Hindlimb muscle (tissue), 1 donor: ENCODE data around the gene FARP1. TPM values are rescaled to one million over a fixed set of nuclear protein-coding genes. Genes with fewer than 3 reads are reported as not detected.

Experiments used
- DNase-seq: peaks from one replicate; pipeline ENCODE4 v3.0.0-alpha.2; 2013
- polyA plus RNA-seq: library from polyadenylated mRNA; unstranded; fragments of 120-200 nt; gene quantifications from one replicate; pipeline ENCODE4 v1.2.1, GENCODE V29; 2013; ENCODE audit not compliant: insufficient read length

FARP1 gene
- polyA plus RNA-seq, 1 donor: 101 TPM

GRCh38 chr13:98473135-98473787 lies 330.4 kb downstream of the FARP1 start:
- no peak for DNase-seq

DNA sequence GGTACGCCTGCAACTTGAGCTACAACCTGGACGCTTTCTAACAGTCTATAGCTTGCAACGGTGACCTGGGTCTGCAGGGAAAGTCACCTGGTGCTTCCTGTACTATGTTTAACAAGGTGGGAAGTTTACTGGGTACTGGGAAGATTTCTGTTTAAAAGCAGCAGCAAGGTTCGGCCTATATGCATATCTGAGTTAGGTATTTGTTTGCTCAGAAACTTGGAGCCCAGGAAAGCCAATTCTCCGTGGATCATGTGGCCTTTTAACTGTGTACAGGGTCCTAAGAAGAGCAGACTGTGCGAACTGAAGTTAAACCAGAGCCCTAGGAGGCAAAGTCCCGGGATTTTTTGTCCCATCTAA lies 330.9 kb downstream of the FARP1 start:
- no peak for DNase-seq

GRCh38 chr13:98474292-98474691 lies 331.4 kb downstream of the FARP1 start:
- DNase-seq: no peak

DNA sequence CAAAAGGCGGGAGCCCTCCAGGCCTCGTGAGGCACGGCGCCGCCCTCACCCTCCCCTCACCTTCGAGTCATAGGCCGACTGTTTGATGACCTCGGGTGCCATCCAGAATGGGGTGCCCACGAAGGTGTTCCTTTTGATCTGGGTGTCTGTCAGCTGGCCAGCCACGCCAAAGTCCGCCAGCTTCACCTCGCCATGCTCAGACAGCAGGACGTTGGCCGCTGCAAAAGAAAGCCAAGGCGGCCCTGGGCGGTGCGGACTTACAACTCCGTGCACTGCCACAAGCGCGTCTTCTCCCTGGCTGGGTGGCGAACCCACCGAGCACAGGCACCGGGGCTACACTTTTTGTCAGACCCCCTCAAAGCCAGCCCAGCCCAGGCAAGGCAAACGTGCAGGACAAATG lies 331.9 kb downstream of the FARP1 start:
- no peak for DNase-seq

DNA sequence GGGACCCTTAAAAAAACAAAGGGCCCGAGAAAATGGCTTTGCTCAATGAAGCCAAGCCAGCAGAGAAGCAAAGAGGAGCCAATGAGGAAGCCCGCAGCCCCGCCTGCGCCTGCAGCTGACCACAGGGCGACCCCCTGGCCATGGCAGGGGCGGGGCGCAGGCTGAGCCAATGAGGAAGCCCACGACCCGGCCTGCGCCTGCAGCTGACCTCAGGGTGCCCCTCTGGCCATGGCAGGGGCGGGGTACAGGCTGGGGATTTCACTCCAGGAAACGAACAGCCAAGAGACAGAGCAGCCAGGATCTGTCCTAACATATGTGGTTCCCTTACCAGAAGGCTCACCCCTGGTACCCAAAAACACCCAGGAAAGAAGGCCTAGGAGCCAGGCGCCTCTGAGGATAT lies 332.6 kb downstream of the FARP1 start:
- DNase-seq: no peak

GRCh38 chr13:98476106-98476505 lies 333.2 kb downstream of the FARP1 start:
- no peak for DNase-seq

GRCh38 chr13:98476538-98476966 lies 333.7 kb downstream of the FARP1 start:
- DNase-seq: no peak

- no peak for DNase-seq
Observed at GRCh38 chr13:98478189-98479129, 335.6 kb downstream of the FARP1 start.

DNA sequence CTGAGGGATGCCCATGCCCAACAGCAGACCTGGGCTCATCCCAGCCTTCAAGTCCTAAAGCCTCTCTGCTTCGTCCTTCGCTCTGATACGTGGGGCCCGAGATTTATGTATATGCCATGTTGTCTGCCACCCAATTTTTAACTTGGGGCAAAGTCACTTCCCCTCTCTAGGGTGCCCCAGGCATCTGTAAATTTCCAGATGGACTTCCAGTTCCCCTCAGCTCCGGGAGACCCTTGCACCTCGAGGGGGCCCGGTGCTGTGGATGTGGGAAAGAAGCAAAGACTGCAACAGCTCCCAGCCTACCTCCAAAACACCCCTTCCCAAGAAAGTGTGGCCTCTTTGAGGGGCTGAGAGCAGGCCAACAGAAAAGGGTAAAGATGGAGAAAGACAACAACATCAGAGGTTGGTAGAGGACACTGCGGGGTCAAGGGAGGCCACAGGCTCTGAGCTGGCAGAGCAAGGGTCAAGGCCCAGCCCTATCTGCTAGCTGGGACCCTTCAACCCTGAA lies 336.7 kb downstream of the FARP1 start:
- DNase-seq: no peak

GRCh38 chr13:98480915-98481877 lies 338.3 kb downstream of the FARP1 start:
- DNase-seq: no peak

DNA sequence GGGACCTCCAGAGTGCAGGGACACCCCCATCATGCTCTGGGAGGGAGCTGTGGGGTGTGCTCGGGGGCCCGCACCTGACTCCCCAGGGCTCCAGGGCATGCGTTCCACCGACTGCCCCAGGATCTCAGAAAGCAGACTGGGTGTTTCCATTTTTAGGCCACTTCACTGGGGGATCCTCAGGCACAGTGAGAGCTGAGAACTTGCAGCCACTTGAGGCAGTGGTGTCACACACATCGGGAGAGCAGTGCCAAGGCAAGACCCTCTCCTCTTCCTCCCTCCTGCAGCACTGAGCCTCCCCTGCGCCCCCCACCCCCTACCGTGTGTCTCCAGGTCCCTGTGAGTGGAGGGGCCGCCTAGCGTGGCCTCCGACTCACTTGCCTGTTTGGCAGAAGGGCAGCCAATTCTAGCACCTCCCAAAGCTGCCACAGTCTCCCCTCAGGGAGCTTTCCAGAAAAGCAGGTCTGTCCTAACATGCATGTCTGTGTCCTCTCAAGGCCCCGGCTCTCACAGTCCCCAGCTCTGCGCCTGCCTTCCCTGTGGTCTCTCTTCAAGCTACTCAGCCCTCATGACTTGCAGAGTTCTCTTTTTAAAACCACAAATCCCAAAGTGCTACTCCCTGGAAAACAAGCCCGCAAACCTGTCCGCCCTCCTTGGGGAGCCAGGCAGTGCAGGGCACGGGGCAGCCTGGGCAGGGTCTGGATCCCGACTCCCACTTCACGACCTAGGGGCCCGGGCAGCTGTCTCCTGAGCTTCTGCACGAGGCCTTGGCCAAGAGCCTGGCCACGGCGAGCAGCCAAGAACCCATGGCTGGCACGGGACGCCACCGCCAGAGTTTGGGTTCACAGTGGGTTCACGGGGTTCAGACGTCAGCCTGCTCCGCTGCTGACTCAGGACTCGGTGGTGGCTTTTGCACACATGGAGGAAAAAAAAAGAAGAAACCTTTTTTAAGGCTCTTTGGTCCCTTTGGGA lies 339.9 kb downstream of the FARP1 start:
- peak; percentile 56 for DNase-seq

GRCh38 chr13:98483601-98484288 lies 340.9 kb downstream of the FARP1 start:
- no peak for DNase-seq

DNA sequence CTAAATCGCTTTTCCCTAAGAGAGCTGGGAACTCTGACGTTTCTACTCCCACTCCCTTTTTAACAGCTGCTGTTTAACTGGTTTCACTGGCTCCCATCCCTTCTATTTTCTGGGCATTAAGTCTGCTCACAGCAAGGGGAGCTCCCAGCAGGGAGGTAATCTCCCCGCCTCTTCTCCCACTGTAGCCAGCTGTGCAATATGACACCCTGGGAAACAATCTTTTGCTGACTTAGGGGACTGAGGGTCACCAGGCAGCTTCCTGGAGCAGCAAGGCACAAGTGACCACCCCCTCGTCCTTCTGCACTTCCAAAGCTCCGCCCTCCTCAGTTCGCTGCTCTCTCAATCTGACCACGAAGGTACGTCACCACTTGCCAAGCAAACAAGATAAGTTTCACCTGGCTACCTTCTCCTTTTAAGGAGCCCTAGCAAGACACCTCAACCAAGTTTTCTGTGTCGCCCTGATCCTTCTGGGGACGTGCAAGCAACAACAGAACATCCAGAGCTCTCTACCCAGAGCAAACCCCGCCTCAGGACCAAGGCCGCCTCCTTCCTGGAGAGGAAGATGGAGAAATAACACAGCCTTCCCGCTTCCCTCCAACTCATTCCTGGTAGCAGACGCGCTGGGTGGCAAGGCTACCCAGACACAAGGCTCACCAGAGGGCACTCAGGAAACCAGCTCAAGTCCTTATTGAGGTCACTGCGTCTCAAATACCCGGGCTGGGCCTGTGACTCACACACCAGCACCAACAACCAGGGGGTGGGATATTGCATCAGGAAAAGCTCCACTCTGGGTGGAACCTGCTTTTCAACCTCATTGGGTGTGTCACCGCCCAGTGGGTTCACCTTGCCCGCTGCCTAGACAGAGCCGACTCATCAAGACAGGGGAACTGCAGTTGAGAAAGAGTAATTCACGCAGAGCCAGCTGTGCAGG lies 341.7 kb downstream of the FARP1 start:
- peak; percentile 88 for DNase-seq

- no peak for DNase-seq
Observed at GRCh38 chr13:98485561-98485960, 342.7 kb downstream of the FARP1 start.

GRCh38 chr13:98486412-98486811 lies 343.5 kb downstream of the FARP1 start:
- DNase-seq: no peak

DNA sequence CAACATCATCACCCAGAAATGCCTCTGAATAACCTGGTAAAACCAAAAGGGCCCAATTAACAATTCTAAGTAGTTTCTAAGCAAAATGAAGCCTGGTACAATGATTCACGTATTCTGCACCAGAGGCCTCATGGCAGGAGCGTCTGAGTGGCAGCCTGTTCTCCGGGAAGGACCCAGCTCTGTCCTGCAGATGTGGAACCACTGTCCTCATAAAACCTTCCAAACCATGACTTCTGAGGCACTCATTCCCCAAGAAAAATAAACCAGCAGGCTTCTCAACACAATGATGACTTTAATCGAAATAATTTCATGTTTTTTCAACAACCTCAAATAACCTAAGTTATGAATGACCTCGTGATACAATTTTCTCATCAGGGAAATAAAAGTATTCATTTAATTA lies 344.1 kb downstream of the FARP1 start:
- DNase-seq: no peak

- no peak for DNase-seq
Observed at GRCh38 chr13:98487522-98487921, 344.6 kb downstream of the FARP1 start.

DNA sequence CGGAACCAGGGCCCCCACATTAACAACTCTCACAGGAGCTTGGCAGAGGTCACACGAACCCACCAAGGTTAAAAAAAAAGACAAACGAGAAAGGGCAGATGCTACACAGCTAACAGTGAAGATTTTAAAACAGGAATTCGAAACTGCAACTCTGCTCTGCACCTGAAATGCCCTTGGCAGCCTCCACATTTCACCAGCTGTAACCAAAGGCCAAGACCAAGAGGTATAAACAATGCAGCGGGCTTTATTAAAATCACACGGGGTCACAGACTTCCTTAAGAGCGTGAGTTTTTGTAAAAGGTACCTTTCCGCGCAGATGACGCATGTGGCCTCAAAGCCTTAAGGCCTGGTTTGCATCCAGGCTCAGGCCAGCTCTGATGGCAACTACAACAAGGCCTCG lies 345.8 kb downstream of the FARP1 start:
- DNase-seq: no peak

DNA sequence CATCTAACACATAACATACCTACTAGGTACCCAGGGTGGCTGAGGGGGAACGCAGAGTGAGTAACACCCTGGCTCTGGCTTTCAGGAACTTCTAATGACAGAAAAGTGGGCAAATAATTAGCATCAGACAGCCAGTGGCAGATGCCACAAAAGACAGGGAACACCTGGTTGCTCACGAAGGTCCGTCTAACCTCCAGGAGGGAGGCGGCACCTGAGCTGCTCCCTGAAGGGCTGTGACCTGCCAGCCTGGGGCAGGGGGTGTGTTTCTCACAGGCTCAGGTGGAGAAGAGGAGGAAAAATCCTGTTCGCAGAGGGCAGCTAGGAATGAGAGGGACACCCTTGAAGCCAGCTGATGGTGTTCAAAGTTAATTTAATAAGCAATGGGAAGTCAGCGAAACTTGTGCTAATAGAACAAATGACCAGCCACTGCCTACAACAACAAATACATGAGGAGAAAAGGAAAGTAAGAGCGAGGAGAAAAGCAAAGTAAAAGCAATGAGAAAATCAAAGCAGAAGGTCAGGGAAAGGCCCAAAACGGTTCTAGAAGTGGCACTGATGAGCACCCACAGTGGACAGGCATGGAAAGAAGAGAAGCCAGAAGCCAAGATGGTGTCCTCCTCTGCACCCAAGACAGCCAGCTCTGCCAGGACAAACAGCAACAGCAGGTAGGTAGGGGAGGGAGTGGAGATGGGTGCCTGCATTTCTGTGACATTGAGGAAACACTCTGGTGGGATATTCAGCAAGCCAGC lies 346.7 kb downstream of the FARP1 start:
- no peak for DNase-seq
